Ramos (cell line): ENCODE measurements around the gene GPRC5A.

Source experiments
- in situ Hi-C: fragments of 300-500 bp; cut with MboI; formaldehyde crosslinking; loops from one replicate; pipeline ENCODE4 v1.14.3; 2022; ENCODE audit warnings: low sequenced_read_pairs; ENCODE audit not compliant: unreplicated experiment

The GPRC5A gene

DNA sequence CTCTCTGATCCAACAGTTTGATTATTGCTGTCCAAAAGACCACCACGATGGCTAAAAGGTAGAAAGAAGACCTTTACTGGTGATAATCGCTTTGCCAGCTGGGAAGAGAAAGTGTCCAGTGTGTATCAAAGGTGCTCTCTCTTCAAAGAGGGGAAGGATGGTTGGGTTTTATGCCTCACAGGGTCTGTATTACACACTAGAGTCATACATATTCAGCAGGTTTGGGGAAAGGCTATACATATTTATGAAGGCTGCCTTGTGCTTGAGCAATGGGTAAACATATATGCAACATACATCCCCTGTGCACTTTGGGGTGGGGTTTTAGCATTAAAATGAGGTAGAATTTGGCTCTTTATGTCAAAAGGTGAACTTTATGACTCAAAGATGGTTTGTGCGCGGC is 42.4 kb downstream of the GPRC5A start:
- in situ Hi-C loops = no loop called here

DNA sequence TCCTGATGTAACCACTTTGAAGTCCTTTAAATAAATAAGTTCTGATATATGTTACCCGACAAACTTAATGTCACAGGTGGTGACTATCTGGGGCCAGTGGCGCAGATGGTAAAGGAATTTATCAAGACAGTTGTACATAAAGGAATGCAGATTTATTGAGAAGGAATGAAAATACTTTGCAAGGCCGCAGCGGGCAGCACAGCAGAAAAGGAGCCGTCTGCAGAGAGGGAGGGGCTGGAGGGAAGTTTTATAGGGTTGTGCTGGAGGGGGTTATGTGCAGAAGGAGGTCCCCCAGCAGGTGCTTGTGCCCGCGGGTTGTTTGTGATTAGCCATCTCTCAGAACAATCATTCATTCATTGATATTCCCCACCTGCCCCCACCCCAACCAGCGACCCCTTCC is 43.2 kb downstream of the GPRC5A start:
- in situ Hi-C loops = no loop called here

DNA sequence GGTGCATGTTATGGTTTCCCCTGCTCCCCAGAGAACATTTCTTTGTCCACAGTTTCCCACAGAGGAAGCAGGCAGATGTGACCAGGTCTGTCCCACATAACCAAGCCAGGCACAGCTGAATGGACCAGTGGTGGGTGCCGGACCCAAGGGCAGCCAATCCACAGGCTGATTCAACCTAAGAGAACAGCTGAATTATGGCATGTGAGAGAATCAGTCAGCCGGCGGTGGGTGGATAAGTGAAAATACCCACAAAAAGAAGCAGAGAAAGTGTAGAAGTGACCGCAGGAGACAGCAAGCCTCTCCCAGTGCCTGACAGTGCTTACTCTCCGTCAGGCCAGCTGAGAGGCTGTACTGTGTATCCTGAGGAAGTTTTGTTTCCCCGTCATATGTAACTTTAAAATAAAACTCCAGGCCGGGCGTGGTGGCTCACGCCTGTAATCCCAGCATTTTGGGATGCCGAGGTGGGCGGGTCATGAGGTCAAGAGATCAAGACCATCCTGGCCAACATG is 45.7 kb downstream of the GPRC5A start:
- in situ Hi-C loops = no loop called here

DNA sequence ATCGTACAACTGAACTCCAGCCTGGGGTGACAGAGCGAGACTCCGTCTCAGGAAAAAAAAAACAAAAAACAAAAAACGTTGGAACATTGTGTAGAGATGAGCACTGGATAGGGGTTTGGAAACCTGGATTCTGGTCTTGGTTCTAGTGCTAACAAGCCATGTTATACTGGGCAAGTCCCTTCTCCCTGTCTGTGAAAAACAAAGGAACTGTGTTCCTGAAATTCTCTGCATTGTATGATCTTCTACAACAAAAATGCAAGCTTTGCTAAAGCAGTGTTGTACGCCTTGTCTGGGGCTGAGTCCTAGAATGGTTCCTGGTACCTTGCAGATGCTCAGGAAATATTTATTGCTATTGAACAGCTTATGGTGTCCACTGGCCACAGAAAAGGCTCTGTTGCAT is 47.2 kb downstream of the GPRC5A start:
- in situ Hi-C loops = no loop called here

DNA sequence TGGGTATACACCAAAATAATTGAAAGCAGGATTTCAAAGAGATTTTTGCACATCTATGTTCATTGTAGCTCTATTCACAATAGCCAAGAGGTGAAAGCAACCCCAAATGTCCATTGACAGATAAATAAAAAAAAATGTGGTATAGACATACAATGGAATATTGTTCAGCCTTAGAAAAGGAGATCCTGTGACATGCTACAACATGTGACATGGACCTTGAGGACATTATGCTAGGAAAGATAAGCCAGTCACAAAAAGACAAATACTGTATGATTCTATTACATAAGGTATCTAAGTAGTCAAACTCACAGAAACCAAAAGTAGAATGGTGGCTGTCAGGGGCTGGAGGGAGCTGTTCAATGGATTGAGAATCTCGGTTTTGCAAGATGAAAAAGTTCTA is 48.5 kb downstream of the GPRC5A start:
- in situ Hi-C loops = no loop called here

DNA sequence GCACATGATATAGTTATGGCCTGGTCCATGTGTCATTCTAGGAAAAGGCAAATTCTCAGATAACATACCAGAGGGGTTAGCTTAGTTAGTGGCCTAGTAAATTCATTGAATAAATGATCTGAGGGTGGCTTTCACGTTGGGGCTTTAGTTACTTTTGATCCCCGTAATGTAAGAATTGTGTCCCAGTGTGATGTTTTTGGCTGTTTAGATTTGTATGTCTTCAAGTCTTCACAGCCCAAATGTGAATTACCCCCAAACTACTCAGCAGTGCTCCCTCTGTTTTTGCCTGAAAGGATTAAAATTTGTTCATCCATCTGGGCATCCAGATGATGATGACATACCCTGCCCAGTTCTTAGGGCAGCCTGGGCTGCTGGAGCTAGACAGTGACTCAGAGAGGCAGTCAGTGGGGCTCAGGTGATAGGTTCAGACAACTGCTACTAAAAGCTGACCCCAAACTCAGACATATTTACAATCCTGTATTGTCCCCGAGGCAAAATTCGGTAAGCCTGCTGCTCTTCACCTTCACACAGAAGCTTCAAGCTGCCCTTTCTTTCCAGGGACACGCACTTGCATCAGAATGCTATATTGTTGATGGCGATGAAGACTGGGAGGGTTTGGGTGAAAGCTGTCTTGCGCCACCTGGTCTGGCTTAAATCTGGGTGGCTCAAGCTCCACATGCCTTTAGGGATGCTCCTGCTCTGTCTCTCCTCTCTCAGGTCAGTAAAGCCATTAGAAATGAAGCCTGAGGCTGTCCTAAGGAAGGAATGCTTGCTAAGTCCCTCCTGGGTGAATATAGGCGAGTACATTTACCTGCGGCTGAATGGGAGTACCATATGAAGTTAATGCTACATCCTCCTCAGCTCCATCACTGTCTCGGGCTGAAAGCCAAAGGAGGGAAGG is 50.3 kb downstream of the GPRC5A start:
- in situ Hi-C loops = no loop called here

DNA sequence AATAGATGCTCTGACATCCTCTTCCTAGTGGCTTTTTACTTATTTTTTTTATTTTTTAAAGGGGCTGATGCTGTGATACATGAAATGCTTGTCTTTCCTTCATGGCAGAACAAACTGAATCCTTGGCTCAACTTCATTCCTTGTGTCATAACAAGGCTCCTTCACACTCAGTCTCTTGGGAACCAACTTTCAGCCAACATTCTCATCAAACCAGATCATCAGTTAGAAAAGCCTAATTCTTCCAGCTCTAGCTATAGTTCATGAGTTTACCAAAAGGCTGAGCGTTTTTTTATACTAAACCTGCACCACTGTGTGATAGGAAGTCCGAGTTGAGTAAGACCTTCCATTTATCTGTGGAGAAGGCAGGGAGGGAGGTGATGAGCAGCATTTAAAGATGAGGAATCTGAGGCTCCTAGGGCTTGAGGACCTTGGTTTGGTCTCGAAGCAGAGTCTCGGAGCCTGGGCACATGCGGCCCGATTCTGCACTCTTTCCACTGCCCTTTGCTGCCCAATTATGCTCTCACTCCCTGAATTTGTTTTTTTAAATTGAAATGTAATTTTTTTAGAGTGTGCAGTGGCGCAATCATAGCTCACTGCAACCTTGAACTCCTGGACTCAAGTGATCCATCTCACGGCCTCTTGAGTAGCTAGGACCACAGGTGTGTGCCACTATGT is 52.4 kb downstream of the GPRC5A start:
- in situ Hi-C loops = no loop called here

DNA sequence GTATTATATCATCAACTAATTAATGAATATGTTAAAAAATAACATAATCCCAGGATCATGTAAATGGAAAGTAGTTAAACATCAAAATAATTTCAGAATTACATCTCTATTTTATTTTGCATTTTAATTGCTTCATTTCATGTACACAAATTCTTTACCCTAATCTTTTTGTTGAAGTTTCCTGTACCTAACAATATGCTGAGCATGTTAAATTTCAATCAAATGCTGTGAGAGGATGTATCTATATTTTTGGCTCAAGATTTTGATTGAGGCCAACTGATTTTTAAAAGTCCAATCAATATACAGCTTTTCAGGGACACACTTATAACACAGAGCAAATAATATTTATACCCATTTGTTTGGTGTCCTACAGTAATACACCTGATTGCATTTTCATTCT is 54.2 kb downstream of the GPRC5A start:
- in situ Hi-C loops = no loop called here

DNA sequence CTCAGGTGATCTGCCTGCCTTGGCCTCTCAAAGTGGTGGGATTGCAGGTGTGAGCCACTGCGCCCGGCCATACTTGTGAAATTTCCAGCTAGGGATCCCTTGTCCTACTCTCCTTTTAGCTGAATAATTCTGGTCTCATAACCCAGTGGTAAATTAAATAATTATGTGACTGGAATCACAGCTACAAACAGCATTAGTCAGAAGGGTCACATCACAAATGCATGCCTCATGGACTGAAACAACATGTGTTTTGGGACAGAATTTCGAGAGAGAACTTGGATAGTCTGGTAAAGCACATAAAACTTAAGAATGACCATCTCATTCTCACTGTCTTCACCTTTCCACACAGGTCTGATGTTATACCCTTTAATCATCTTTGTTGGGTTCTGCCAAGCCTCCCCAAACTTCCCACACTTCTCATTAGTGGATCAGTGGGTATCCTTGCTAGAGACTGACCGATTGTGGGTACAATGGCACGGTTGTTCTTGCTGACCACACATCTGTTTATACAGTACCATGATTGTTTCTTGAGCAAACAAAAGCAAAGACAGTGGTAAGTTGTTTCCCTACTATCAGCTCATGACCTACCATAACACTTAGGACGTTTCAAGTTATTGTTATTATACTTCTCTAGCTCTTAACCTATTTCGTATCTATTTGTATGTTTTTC is 55.5 kb downstream of the GPRC5A start:
- in situ Hi-C loops = no loop called here

DNA sequence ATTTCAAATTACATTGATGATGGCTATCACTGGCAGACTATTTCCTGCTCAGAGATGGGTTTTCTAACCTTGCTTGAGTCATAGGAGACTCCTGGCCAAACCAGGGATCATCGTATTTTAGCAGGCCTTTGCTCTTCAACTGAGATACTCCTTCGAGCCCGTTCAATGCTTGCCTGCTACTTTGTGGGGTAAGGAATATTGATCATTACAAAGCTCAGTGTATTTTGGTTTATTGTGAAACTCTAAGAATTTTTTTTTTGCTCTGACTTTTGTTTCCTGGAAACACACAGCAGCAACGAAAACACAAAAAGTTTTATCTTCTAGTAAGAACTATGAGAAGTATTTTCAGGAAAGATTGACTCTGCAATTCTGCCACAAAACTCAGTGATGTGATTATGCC is 56.5 kb downstream of the GPRC5A start:
- in situ Hi-C loops = no loop called here

DNA sequence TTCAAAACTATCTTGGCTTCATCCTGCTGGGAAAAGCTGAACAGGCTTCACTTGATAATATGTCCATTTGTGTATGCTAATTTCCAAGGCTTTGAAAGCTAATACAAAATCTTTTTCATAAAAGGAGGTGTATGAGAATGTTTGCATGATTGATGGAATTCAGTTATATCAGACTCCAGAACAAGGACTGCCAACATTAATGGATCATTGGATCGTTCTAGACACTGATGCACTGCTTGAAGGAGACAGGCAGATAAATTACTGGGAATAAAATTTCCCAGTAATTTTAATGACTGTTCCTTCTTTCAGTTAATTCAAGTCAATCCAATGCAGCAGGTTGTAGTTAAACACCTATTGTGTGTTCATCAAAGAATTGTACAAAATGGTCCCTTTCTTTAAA is 60.1 kb downstream of the GPRC5A start:
- in situ Hi-C loops = no loop called here

DNA sequence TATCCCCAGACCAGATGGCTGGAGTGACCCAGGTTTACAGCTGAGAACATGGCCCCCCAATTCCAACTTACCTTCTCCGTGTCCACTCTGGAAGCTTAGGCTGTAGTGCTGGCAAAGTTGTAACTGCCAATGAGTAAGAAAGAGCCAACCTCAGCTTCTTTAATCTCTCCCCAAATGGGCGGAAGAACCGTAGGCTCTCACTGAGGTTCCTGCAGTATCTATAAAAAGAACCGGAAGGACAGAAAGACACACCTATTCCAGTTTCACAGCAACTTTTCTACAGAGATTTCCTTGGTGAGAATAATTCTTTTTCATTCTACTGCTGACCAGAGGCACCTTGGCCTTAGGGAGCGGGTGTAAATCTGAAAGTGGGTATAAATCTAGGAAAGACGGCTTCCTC is 60.7 kb downstream of the GPRC5A start, which contains the start of gene GPRC5D:
GPRC5D (minus strand) TSS at position 135 of the 400 bp plus-strand sequence. CDS start 1,786 bp downstream, outside the sequence.
- in situ Hi-C loops = no loop called here

DNA sequence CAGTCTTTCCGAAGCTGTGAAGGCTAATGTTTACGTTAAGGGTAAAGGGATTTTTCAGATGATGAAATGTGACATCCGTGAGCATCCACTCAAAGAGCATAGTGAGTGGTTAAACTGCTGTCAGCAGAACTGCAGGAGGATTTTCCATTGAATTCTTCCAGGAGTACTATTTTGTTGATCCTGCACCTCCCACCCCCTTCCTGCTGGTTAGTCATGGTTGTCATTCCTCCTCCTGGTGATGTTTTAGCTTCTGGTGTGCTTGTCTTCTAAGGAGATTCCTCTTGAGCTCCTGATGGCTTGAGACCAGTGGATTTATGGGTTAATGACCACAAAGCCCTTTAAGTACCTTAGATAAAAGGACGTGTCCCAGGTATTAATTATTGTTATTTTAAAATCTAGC is 63.0 kb downstream of the GPRC5A start:
- in situ Hi-C loops = no loop called here

DNA sequence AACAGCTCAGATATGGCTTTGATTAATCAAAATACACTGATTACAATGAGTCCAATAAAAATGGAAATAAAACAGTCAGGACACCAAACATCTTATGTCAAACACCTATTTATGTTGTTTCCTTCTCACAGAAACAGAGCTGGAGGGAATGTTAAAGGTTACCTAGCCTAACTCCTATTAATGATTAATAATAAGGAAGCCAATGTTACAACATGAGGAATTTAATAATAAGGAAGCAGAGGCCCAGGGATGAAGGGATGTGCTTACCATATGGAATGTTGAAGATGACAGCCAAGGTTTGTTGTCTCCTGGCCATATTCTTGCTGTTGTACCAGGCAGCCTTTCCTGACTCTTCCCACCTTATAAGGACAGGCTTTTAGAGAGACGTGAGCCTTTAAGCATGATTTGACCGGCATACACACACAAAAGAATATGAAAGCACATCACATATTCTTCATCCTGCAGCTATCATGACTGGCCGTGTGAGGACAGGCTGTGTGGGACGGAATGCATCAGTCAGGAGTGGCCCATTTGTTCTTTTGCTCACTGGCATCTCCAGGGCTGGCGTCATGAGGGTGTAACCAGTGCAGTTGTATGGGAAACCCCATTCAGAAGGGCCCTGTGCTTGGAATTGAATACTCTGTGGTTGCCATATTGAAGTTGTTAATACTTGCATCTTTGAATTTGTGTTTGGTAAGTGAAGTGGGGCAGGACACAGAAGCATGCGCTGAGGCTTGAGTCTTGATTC is 63.7 kb downstream of the GPRC5A start:
- in situ Hi-C loops = no loop called here

DNA sequence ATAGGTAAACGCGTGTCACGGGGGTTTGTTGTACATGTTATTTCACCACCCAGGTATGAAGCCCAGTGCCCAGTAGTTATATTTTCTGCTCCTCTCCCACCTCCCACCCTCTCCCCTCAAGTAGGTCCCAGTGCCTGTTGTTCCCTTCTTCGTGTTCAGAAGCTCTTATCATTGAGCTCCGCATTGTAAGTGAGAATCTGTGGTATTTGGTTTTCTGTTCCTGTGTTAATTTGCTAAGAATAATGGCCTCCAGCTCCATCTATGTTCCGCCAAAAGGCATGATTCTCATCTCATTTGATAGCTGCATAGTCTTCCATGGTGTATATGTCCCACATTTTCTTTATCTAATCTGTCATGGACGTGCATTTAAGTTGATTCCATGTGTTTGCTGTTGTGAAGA is 67.5 kb downstream of the GPRC5A start:
- in situ Hi-C loops = no loop called here

DNA sequence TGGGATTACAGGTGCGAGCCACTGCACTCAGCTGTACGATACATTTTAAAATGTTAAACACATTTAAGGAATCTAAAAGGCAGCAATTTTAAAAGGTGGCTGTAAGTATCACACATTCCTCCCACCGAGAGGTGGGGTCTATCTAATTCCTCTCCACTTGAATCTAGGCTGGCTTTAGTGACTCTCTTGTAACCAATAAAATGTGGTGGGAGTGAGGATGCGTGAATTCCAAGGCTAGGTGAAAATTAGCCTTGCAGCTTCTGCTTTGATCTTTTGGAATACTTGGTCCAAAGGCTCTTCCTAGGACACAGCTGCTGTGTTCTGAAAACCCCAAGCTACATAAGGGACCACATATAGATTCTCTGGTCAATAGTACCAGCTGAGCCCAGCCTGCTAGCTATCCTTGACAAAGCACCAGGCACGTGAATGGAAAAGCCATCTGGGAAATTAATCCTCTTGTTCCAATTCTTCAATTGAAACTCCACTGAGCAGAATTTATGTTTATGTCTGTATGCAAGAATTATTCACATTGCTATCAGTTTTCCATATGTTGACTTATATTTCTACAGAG is 69.4 kb downstream of the GPRC5A start:
- in situ Hi-C loops = no loop called here

DNA sequence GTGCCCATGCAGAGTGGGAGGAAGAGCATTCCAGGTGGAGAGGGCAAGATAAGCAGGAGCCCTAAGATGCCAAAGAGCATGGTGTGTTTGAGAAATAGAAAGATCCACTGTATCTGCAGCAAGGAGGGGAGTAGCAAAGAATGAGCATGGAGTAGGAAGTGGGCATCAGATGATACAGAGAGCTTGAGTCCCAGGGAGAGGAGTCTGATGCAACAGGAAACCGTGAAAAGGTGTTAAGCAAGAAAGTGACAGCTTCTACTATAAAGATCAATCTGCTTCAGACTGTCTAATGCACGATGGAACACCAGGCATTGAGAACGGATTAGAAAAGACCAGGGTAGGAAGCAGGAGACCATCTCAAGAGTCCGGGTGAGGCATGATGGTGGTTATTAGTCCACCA is 72.9 kb downstream of the GPRC5A start:
- in situ Hi-C loops = no loop called here

DNA sequence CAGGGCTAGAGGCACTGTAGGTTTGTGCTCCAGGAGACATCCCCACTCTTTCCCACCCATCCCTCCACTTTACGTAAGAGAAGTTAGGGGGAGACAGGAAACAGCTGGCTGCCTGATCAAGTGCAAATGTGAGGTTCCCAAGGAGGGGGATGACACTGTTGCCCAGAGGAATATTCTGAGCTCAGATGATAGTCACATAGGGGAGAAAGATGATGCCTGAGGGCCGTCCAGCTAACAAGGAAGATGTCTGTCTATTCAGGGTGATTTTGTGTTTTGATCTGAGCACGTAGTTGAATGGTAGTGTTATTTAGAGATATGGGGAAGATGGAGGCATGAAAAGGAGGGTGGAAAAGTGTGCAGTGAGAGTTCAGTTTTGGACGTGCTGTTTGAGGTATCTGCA is 74.5 kb downstream of the GPRC5A start:
- in situ Hi-C loops = no loop called here
